Measurements from ENCODE around the gene HSF2BP. TPM values are rescaled to one million over a fixed set of nuclear protein-coding genes. Genes with fewer than 3 reads are reported as not detected.
"Not testable (repeated sequence)": the region's sequence is repeated elsewhere in the genome, so short reads cannot be mapped to it uniquely, and the experiment has no call there.

The HSF2BP gene
- total RNA-seq, 1 experiment from 2014 or later, result 0.52 TPM

GRCh38 chr21:43494279-43495012 is 164.8 kb downstream of the HSF2BP start:
- not testable (repeated sequence) for H3K4me3 ChIP-seq (ENCODE audit: insufficient read depth, low read depth, low read length); DNase-seq; H3K27me3 ChIP-seq (ENCODE audit: control insufficient read depth, insufficient read depth, low read length); H3K36me3 ChIP-seq (replicated peaks; ENCODE audit: control insufficient read depth, insufficient read depth, low read length)

- H3K4me3 ChIP-seq (ENCODE audit: insufficient read depth, low read depth, low read length); DNase-seq; H3K36me3 ChIP-seq (replicated peaks; ENCODE audit: control insufficient read depth, insufficient read depth, low read length); H3K27me3 ChIP-seq (ENCODE audit: control insufficient read depth, insufficient read depth, low read length): not testable (repeated sequence)
Observed at GRCh38 chr21:43493471-43493870, 165.8 kb downstream of the HSF2BP start.

GRCh38 chr21:43488235-43488634 is 171.1 kb downstream of the HSF2BP start:
- H3K4me3 ChIP-seq (ENCODE audit: insufficient read depth, low read depth, low read length); H3K27me3 ChIP-seq (ENCODE audit: control insufficient read depth, insufficient read depth, low read length); DNase-seq; H3K36me3 ChIP-seq (replicated peaks; ENCODE audit: control insufficient read depth, insufficient read depth, low read length): not testable (repeated sequence)

- not testable (repeated sequence) for H3K36me3 ChIP-seq (replicated peaks; ENCODE audit: control insufficient read depth, insufficient read depth, low read length); H3K27me3 ChIP-seq (ENCODE audit: control insufficient read depth, insufficient read depth, low read length); H3K4me3 ChIP-seq (ENCODE audit: insufficient read depth, low read depth, low read length); DNase-seq
Observed at GRCh38 chr21:43486051-43486450, 173.2 kb downstream of the HSF2BP start.

- H3K36me3 ChIP-seq (replicated peaks; ENCODE audit: control insufficient read depth, insufficient read depth, low read length); H3K27me3 ChIP-seq (ENCODE audit: control insufficient read depth, insufficient read depth, low read length); H3K4me3 ChIP-seq (ENCODE audit: insufficient read depth, low read depth, low read length); DNase-seq: not testable (repeated sequence)
Observed at GRCh38 chr21:43485016-43485415, 174.3 kb downstream of the HSF2BP start.

GRCh38 chr21:43479197-43479596 is 180.1 kb downstream of the HSF2BP start:
- H3K4me3 ChIP-seq (ENCODE audit: insufficient read depth, low read depth, low read length); DNase-seq; H3K36me3 ChIP-seq (replicated peaks; ENCODE audit: control insufficient read depth, insufficient read depth, low read length); H3K27me3 ChIP-seq (ENCODE audit: control insufficient read depth, insufficient read depth, low read length): not testable (repeated sequence)

Other genes starting within 250 kb of the HSF2BP start
- 1.5 and 5.9 TPM in 2 replicates for gene SIK1, start 232.4 kb downstream of the HSF2BP start, total RNA-seq (2014; rRNA removed; shearing (Covaris generic))
- gene RRP1B, start 72 bp upstream of the HSF2BP start, total RNA-seq (2014; rRNA removed; shearing (Covaris generic)), result 63.9 and 70.1 TPM in 2 replicates
- 64.3 and 68.7 TPM in 2 replicates for gene PDXK, start 59.6 kb upstream of the HSF2BP start, total RNA-seq (2014; rRNA removed; shearing (Covaris generic))
- gene CSTB, start 116.8 kb upstream of the HSF2BP start, total RNA-seq (2014; rRNA removed; shearing (Covaris generic)), result 28.5 and 29.6 TPM in 2 replicates
- gene RRP1, start 130.1 kb upstream of the HSF2BP start, total RNA-seq (2014; rRNA removed; shearing (Covaris generic)), result 43.5 and 45.7 TPM in 2 replicates
- 9.2 and 11.4 TPM in 2 replicates for gene AGPAT3, start 205.7 kb upstream of the HSF2BP start, total RNA-seq (2014; rRNA removed; shearing (Covaris generic))